ENCODE data around the gene ULK1. TPM values are rescaled to one million over a fixed set of nuclear protein-coding genes. Genes with fewer than 3 reads are reported as not detected.

The ULK1 gene
- total and polyA plus RNA-seq, 2 experiments from 2014 or later = 8.4 to 33.8 TPM

DNA sequence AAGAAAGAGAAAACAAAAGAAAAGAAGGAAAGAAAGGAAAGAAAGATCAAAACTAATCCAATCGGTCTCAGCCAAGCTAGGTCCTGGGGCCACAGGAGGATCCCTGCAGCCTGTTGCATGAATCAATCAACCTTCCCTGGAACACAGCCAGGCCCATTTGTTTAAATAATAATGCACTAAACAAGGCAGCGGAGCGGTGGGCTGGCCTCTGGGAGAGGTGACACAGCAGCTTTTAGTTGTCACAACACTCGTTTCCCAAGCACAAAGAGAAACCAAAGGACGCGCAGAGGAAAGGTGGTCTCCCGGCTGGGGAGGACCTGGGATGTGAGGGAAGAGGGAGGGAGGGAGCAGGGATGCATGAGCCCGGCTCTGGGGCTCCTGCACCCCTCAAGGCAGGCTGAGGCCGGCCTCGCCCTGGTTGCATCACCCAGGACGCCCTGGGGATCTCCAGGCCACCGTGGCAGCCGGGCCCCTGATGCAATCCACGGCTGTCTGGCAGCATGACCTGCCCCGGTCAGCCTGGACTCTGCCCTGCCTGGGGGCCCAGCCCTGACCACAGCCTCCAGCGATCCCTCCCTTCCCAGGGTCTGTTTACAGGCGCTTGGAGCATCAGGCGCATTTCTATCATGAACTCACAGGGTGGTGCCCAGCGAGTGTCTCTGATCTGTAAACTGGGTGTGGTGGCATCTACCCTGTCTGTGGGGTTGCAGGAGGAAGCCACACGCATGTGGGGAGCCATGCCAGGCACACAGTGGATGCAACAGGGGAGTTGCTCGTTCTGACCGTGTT, 33.8 kb upstream of the ULK1 start:
- Histone ChIP-seq H3K36me3 (ENCODE audit: insufficient read depth) (no peaks in the 10 kb centered on the region), H3K27me3 (ENCODE audit: insufficient read depth) (no peaks in the 10 kb centered on the region), H3K79me2 (replicated peaks; ENCODE audit: insufficient read depth) (no peaks in the 10 kb centered on the region), H4K20me1 (replicated peaks; ENCODE audit: insufficient read depth) (no peaks in the 10 kb centered on the region), H3K4me1 (ENCODE audit: insufficient read depth) (peaks cover 24% of the 10 kb centered on the region), H3F3A (replicated peaks; ENCODE audit: low read depth) (peaks cover 19% of the 10 kb centered on the region; the same call in 1 of the 2 replicates), H2AFZ (peak overlapping the region; percentile 4), H3K4me2 (peak overlapping the region; percentile 38; the same call in 1 of the 2 replicates), H3K4me3 (no peak overlapping the region), H3K9me2 (ENCODE audit: insufficient read depth) (no peaks in the 10 kb centered on the region), H3K27ac (ENCODE audit: low read depth) (peak overlapping the region; percentile 40)
- DNase-seq (ENCODE audit: low spot score) = peak; percentile 81
- Mint-ChIP-seq H3K27ac (peak overlapping the region; percentile 96), H3K4me1 (peaks cover 45% of the 10 kb centered on the region), H3K4me3 (peak overlapping the region; percentile 40; the same call in 1 of the 3 replicates), H3K9me3 (peaks cover 6% of the 10 kb centered on the region; the same call in 1 of the 3 replicates), H3K27me3 (ENCODE audit: insufficient read depth, low read depth, poor library complexity) (peaks cover 43% of the 10 kb centered on the region), H3K36me3 (ENCODE audit: low read depth) (peaks cover 4% of the 10 kb centered on the region; the same call in 1 of the 3 replicates)
- TF ChIP-seq, protein P1, sequence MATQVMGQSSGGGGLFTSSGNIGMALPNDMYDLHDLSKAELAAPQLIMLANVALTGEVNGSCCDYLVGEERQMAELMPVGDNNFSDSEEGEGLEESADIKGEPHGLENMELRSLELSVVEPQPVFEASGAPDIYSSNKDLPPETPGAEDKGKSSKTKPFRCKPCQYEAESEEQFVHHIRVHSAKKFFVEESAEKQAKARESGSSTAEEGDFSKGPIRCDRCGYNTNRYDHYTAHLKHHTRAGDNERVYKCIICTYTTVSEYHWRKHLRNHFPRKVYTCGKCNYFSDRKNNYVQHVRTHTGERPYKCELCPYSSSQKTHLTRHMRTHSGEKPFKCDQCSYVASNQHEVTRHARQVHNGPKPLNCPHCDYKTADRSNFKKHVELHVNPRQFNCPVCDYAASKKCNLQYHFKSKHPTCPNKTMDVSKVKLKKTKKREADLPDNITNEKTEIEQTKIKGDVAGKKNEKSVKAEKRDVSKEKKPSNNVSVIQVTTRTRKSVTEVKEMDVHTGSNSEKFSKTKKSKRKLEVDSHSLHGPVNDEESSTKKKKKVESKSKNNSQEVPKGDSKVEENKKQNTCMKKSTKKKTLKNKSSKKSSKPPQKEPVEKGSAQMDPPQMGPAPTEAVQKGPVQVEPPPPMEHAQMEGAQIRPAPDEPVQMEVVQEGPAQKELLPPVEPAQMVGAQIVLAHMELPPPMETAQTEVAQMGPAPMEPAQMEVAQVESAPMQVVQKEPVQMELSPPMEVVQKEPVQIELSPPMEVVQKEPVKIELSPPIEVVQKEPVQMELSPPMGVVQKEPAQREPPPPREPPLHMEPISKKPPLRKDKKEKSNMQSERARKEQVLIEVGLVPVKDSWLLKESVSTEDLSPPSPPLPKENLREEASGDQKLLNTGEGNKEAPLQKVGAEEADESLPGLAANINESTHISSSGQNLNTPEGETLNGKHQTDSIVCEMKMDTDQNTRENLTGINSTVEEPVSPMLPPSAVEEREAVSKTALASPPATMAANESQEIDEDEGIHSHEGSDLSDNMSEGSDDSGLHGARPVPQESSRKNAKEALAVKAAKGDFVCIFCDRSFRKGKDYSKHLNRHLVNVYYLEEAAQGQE (IDR thresholded peaks at IDR 0.05; ENCODE audit: unreplicated experiment) = no peak
- TF ChIP-seq, protein P2, sequence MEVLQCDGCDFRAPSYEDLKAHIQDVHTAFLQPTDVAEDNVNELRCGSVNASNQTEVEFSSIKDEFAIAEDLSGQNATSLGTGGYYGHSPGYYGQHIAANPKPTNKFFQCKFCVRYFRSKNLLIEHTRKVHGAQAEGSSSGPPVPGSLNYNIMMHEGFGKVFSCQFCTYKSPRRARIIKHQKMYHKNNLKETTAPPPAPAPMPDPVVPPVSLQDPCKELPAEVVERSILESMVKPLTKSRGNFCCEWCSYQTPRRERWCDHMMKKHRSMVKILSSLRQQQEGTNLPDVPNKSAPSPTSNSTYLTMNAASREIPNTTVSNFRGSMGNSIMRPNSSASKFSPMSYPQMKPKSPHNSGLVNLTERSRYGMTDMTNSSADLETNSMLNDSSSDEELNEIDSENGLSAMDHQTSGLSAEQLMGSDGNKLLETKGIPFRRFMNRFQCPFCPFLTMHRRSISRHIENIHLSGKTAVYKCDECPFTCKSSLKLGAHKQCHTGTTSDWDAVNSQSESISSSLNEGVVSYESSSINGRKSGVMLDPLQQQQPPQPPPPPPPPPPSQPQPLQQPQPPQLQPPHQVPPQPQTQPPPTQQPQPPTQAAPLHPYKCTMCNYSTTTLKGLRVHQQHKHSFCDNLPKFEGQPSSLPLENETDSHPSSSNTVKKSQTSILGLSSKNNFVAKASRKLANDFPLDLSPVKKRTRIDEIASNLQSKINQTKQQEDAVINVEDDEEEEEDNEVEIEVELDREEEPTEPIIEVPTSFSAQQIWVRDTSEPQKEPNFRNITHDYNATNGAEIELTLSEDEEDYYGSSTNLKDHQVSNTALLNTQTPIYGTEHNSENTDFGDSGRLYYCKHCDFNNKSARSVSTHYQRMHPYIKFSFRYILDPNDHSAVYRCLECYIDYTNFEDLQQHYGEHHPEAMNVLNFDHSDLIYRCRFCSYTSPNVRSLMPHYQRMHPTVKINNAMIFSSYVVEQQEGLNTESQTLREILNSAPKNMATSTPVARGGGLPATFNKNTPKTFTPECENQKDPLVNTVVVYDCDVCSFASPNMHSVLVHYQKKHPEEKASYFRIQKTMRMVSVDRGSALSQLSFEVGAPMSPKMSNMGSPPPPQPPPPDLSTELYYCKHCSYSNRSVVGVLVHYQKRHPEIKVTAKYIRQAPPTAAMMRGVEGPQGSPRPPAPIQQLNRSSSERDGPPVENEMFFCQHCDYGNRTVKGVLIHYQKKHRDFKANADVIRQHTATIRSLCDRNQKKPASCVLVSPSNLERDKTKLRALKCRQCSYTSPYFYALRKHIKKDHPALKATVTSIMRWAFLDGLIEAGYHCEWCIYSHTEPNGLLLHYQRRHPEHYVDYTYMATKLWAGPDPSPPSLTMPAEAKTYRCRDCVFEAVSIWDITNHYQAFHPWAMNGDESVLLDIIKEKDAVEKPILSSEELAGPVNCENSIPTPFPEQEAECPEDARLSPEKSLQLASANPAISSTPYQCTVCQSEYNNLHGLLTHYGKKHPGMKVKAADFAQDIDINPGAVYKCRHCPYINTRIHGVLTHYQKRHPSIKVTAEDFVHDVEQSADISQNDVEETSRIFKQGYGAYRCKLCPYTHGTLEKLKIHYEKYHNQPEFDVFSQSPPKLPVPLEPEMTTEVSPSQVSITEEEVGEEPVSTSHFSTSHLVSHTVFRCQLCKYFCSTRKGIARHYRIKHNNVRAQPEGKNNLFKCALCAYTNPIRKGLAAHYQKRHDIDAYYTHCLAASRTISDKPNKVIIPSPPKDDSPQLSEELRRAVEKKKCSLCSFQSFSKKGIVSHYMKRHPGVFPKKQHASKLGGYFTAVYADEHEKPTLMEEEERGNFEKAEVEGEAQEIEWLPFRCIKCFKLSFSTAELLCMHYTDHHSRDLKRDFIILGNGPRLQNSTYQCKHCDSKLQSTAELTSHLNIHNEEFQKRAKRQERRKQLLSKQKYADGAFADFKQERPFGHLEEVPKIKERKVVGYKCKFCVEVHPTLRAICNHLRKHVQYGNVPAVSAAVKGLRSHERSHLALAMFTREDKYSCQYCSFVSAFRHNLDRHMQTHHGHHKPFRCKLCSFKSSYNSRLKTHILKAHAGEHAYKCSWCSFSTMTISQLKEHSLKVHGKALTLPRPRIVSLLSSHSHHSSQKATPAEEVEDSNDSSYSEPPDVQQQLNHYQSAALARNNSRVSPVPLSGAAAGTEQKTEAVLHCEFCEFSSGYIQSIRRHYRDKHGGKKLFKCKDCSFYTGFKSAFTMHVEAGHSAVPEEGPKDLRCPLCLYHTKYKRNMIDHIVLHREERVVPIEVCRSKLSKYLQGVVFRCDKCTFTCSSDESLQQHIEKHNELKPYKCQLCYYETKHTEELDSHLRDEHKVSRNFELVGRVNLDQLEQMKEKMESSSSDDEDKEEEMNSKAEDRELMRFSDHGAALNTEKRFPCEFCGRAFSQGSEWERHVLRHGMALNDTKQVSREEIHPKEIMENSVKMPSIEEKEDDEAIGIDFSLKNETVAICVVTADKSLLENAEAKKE (CRISPR knock-in tag; IDR thresholded peaks at IDR 0.05) = no peak
- no peak for TF ChIP-seq EZH2 (IDR thresholded peaks at IDR 0.05; ENCODE audit: low read depth, unreplicated experiment)
- TF ChIP-seq CREB1 (CRISPR knock-in tag; IDR thresholded peaks at IDR 0.05; ENCODE audit: low read depth) = no peak
- TF ChIP-seq ZNF114 (CRISPR knock-in tag; IDR thresholded peaks at IDR 0.05) = no peak
- TF ChIP-seq POLR2AphosphoS5 (IDR thresholded peaks at IDR 0.05; ENCODE audit: low read depth) = peak; percentile 28; the same call in 1 of the 2 replicates
- TF ChIP-seq, protein P3, sequence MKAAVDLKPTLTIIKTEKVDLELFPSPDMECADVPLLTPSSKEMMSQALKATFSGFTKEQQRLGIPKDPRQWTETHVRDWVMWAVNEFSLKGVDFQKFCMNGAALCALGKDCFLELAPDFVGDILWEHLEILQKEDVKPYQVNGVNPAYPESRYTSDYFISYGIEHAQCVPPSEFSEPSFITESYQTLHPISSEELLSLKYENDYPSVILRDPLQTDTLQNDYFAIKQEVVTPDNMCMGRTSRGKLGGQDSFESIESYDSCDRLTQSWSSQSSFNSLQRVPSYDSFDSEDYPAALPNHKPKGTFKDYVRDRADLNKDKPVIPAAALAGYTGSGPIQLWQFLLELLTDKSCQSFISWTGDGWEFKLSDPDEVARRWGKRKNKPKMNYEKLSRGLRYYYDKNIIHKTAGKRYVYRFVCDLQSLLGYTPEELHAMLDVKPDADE (IDR thresholded peaks at IDR 0.05) = no peak
- ATAC-seq = peak; percentile 44
